DOHH2 (cell line): ENCODE results near the gene TACC2.

Experiments used
- H3F3A ChIP-seq: fragments of 200-600 bp; sonication (generic), shearing (Covaris generic); 2 replicates; pipeline ENCODE4 v1.6.0; 2016; ENCODE audit warnings: antibody characterized with exemption, mild to moderate bottlenecking; ENCODE audit not compliant: control insufficient read depth, insufficient read depth
- H3K27ac ChIP-seq: fragments of 200-600 bp; sonication (generic); 2 replicates; pipeline ENCODE4 v1.5.1; 2014; ENCODE audit warnings: low read depth, mild to moderate bottlenecking, low read length, moderate library complexity
- H3K27me3 ChIP-seq: fragments of 200-600 bp; sonication (generic); 2 replicates; pipeline ENCODE4 v1.6.1; 2014; ENCODE audit warnings: mild to moderate bottlenecking, low read length, mixed read lengths; ENCODE audit not compliant: control insufficient read depth
- H3K36me3 ChIP-seq: fragments of 200-600 bp; sonication (generic); 2 replicates; pipeline ENCODE4 v1.6.1; 2014; ENCODE audit warnings: mild to moderate bottlenecking, low read length, moderate library complexity, mixed read lengths; ENCODE audit not compliant: control insufficient read depth
- H3K4me1 ChIP-seq: fragments of 200-600 bp; sonication (generic); 2 replicates; pipeline ENCODE4 v1.6.1; 2014; ENCODE audit warnings: mild to moderate bottlenecking, low read length, mixed read lengths; ENCODE audit not compliant: control insufficient read depth
- H3K4me2 ChIP-seq: fragments of 200-600 bp; sonication (generic); 2 replicates; pipeline ENCODE4 v1.6.0; 2014; ENCODE audit warnings: mild to moderate bottlenecking, low read length, moderate library complexity
- H3K4me3 ChIP-seq: fragments of 200-600 bp; sonication (generic); 2 replicates; pipeline ENCODE4 v1.5.1; 2014; ENCODE audit warnings: mild to moderate bottlenecking, low read length, mixed read lengths
- H3K79me2 ChIP-seq: fragments of 200-600 bp; sonication (generic); 2 replicates; pipeline ENCODE4 v1.6.1; 2014; ENCODE audit warnings: mild to moderate bottlenecking, low read length, mixed read lengths; ENCODE audit not compliant: control insufficient read depth
- H3K9me2 ChIP-seq: fragments of 200-600 bp; sonication (generic); replicated peaks from 2 replicates; pipeline ENCODE4 v1.6.1; 2014; ENCODE audit warnings: mild to moderate bottlenecking, low read length, mixed read lengths; ENCODE audit not compliant: control insufficient read depth
- H3K9me3 ChIP-seq: fragments of 200-600 bp; sonication (generic); 2 replicates; pipeline ENCODE4 v1.6.1; 2014; ENCODE audit warnings: antibody characterized with exemption, low read length, mixed read lengths; ENCODE audit not compliant: control insufficient read depth, insufficient read depth
- H4K20me1 ChIP-seq: fragments of 200-600 bp; sonication (generic); 2 replicates; pipeline ENCODE4 v1.6.0; 2014; ENCODE audit warnings: low read depth, mild to moderate bottlenecking, antibody characterized with exemption, low read length, moderate library complexity; ENCODE audit not compliant: control insufficient read depth, insufficient read depth
- CTCF ChIP-seq: fragments of 200-600 bp; sonication (generic); IDR thresholded peaks from one replicate; pipeline ENCODE4 v1.5.1; 2014; ENCODE audit warnings: antibody characterized with exemption, mild to moderate bottlenecking, low read depth, low read length; ENCODE audit not compliant: poor library complexity, severe bottlenecking
- EZH2phosphoT487 ChIP-seq: fragments of 200-600 bp; sonication (generic); IDR thresholded peaks from 2 replicates; pipeline ENCODE4 v1.6.1; 2017; ENCODE audit warnings: borderline replicate concordance, mild to moderate bottlenecking, antibody characterized with exemption, low read length, moderate library complexity, mixed read lengths

Gene TACC2

GRCh38 chr10:122040786-122041185 is 51.8 kb downstream of the TACC2 start:
- Histone ChIP-seq H3K4me3 (no peak overlapping the region), H3K9me3 (no peaks in the 10 kb centered on the region), H3F3A (no peaks in the 10 kb centered on the region), H4K20me1 (no peaks in the 10 kb centered on the region), H3K9me2 (no peaks in the 10 kb centered on the region), H3K4me2 (no peak overlapping the region), H3K27me3 (no peaks in the 10 kb centered on the region), H3K79me2 (no peaks in the 10 kb centered on the region), H3K36me3 (no peaks in the 10 kb centered on the region), H3K27ac (no peak overlapping the region), H3K4me1 (no peaks in the 10 kb centered on the region)
- TF ChIP-seq CTCF, result no peak
- no peak for TF ChIP-seq EZH2phosphoT487

- no peaks in the 10 kb centered on the region for H3K9me3 ChIP-seq
- no peak overlapping the region for H3K27ac ChIP-seq
- H3K27me3 ChIP-seq, result no peaks in the 10 kb centered on the region
- no peak overlapping the region for H3K4me2 ChIP-seq
- H3K79me2 ChIP-seq, result no peaks in the 10 kb centered on the region
- H3K4me1 ChIP-seq, result no peaks in the 10 kb centered on the region
- H3F3A ChIP-seq, result no peaks in the 10 kb centered on the region
- H4K20me1 ChIP-seq, result no peaks in the 10 kb centered on the region
- no peak for TF ChIP-seq EZH2phosphoT487
- TF ChIP-seq CTCF, result no peak
- no peaks in the 10 kb centered on the region for H3K9me2 ChIP-seq
- H3K36me3 ChIP-seq, result no peaks in the 10 kb centered on the region
- H3K4me3 ChIP-seq, result no peak overlapping the region
Measured at GRCh38 chr10:122042836-122043235, 53.9 kb downstream of the TACC2 start.

GRCh38 chr10:122044045-122044661 is 55.2 kb downstream of the TACC2 start:
- TF ChIP-seq EZH2phosphoT487, result no peak
- TF ChIP-seq CTCF, result no peak
- Histone ChIP-seq H3F3A (no peaks in the 10 kb centered on the region), H3K9me2 (no peaks in the 10 kb centered on the region), H4K20me1 (no peaks in the 10 kb centered on the region), H3K27ac (no peak overlapping the region), H3K79me2 (no peaks in the 10 kb centered on the region), H3K4me1 (no peaks in the 10 kb centered on the region), H3K4me2 (no peak overlapping the region), H3K9me3 (no peaks in the 10 kb centered on the region), H3K27me3 (no peaks in the 10 kb centered on the region), H3K4me3 (no peak overlapping the region), H3K36me3 (no peaks in the 10 kb centered on the region)

GRCh38 chr10:122044713-122045112 is 55.8 kb downstream of the TACC2 start:
- no peaks in the 10 kb centered on the region for H4K20me1 ChIP-seq
- H3K79me2 ChIP-seq, result no peaks in the 10 kb centered on the region
- H3K27ac ChIP-seq, result no peak overlapping the region
- H3K4me3 ChIP-seq, result no peak overlapping the region
- H3K9me2 ChIP-seq, result no peaks in the 10 kb centered on the region
- H3K27me3 ChIP-seq, result no peaks in the 10 kb centered on the region
- TF ChIP-seq CTCF (no peak), EZH2phosphoT487 (no peak)
- no peaks in the 10 kb centered on the region for H3K36me3 ChIP-seq
- no peaks in the 10 kb centered on the region for H3K4me1 ChIP-seq
- H3K4me2 ChIP-seq, result no peak overlapping the region
- H3K9me3 ChIP-seq, result no peaks in the 10 kb centered on the region
- H3F3A ChIP-seq, result no peaks in the 10 kb centered on the region
